ENCODE results near the gene YES1.

Gene YES1

GRCh38 chr18:830315-830901 is 18.4 kb upstream of the YES1 start (continued):
- TF ChIP-seq SP3 (tag by site-specific recombination; IDR thresholded peaks at IDR 0.05), result 0 out of 2 replicates have a peak, but pooled peaks have one; percentile 9
- TF ChIP-seq TRIM28 (IDR thresholded peaks at IDR 0.05; ENCODE audit: borderline replicate concordance, low read length), result no peak
- TF ChIP-seq, protein P1, sequence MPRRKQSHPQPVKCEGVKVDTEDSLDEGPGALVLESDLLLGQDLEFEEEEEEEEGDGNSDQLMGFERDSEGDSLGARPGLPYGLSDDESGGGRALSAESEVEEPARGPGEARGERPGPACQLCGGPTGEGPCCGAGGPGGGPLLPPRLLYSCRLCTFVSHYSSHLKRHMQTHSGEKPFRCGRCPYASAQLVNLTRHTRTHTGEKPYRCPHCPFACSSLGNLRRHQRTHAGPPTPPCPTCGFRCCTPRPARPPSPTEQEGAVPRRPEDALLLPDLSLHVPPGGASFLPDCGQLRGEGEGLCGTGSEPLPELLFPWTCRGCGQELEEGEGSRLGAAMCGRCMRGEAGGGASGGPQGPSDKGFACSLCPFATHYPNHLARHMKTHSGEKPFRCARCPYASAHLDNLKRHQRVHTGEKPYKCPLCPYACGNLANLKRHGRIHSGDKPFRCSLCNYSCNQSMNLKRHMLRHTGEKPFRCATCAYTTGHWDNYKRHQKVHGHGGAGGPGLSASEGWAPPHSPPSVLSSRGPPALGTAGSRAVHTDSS (tag by site-specific recombination; IDR thresholded peaks at IDR 0.05), result no peak
- no peak for TF ChIP-seq ZNF2 (tag by site-specific recombination; IDR thresholded peaks at IDR 0.05)
- no peak for TF ChIP-seq ZNF155 (tag by site-specific recombination; IDR thresholded peaks at IDR 0.05)
- no peak for TF ChIP-seq ZNF311 (tag by site-specific recombination; IDR thresholded peaks at IDR 0.05; ENCODE audit: borderline replicate concordance)
- peak; percentile 60; the same call in 1 of the 2 replicates for TF ChIP-seq ZNF366 (tag by site-specific recombination; conservative IDR thresholded peaks at IDR 0.05)
- TF ChIP-seq TSHZ1 (tag by site-specific recombination; IDR thresholded peaks at IDR 0.05; ENCODE audit: borderline replicate concordance), result no peak
- TF ChIP-seq ELK4 (IDR thresholded peaks at IDR 0.05; ENCODE audit: borderline replicate concordance, low read depth, low read length), result no peak
- TF ChIP-seq ZNF558 (tag by site-specific recombination; IDR thresholded peaks at IDR 0.05), result no peak
- TF ChIP-seq, protein P2, sequence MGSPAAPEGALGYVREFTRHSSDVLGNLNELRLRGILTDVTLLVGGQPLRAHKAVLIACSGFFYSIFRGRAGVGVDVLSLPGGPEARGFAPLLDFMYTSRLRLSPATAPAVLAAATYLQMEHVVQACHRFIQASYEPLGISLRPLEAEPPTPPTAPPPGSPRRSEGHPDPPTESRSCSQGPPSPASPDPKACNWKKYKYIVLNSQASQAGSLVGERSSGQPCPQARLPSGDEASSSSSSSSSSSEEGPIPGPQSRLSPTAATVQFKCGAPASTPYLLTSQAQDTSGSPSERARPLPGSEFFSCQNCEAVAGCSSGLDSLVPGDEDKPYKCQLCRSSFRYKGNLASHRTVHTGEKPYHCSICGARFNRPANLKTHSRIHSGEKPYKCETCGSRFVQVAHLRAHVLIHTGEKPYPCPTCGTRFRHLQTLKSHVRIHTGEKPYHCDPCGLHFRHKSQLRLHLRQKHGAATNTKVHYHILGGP (tag by site-specific recombination; IDR thresholded peaks at IDR 0.05), result peak; percentile 26; the same call in 1 of the 2 replicates
- no peak for TF ChIP-seq ZBTB1 (tag by site-specific recombination; IDR thresholded peaks at IDR 0.05)
- peak; percentile 85 for TF ChIP-seq ZNF518A (tag by site-specific recombination; conservative IDR thresholded peaks at IDR 0.05; ENCODE audit: low read depth)
- no peak for TF ChIP-seq ZNF830 (tag by site-specific recombination; IDR thresholded peaks at IDR 0.05; ENCODE audit: low read depth)
- no peak for TF ChIP-seq ZNF146 (tag by site-specific recombination; IDR thresholded peaks at IDR 0.05)
- TF ChIP-seq ZNF621 (tag by site-specific recombination; IDR thresholded peaks at IDR 0.05), result no peak
- TF ChIP-seq RBAK (tag by site-specific recombination; IDR thresholded peaks at IDR 0.05), result no peak
